Measurements from ENCODE around the gene AHSG. TPM values are rescaled to one million over a fixed set of nuclear protein-coding genes. Genes with fewer than 3 reads are reported as not detected.

Gene AHSG
- total and polyA plus RNA-seq, 2 donors (not counting 1 experiment from before 2014, with no cell fraction given), result not detected

GRCh38 chr3:186590580-186591295 lies 22.1 kb upstream of the AHSG start:
- H3K9me3 ChIP-seq (ENCODE audit: control extremely low read depth in 1 of 3, control insufficient read depth in 2 of 3, insufficient read depth in 1 of 3, low read length in 2 of 3), result no peaks in the 10 kb centered on the region
- CTCF ChIA-PET, result interaction anchor here (1.7 to 2.1 kb wide), 2 partner anchors 25 to 647 kb away, joined by 3 to 9 read pairs; no protein-coding TSS in a partner anchor
- no peaks in the 10 kb centered on the region for H3K79me2 ChIP-seq (ENCODE audit: control insufficient read depth, insufficient read depth, low read length)
- no peak for ATAC-seq (ENCODE audit: low read depth)
- H3K4me2 ChIP-seq (replicated peaks; ENCODE audit: low read depth, low read length, poor library complexity, severe bottlenecking), result no peak overlapping the region
- H3K4me3 ChIP-seq (ENCODE audit: control extremely low read depth in 1 of 5, extremely low read depth in 1 of 5, insufficient read depth in 1 of 5, low read depth in 2 of 5, low read length in 4 of 5), result no peak overlapping the region
- no peak overlapping the region for H3K4me3 Mint-ChIP-seq
- no peaks in the 10 kb centered on the region for H3K4me1 Mint-ChIP-seq
- POLR2A ChIA-PET, result no interaction called here
- H3K9me3 Mint-ChIP-seq (ENCODE audit: insufficient read depth), result no peaks in the 10 kb centered on the region
- DNase-seq, result no peak
- no peak overlapping the region for H3K9ac ChIP-seq (ENCODE audit: low read length)
- no peaks in the 10 kb centered on the region for H4K20me1 ChIP-seq (ENCODE audit: control insufficient read depth, insufficient read depth, low read length, poor library complexity, severe bottlenecking)
- H3K27ac ChIP-seq (ENCODE audit: low read length in 2 of 2), result no peak overlapping the region
- TF ChIP-seq EZH2 (IDR thresholded peaks at IDR 0.05; ENCODE audit: borderline replicate concordance, insufficient read depth, low read depth, low read length, poor library complexity, severe bottlenecking), result no peak
- TF ChIP-seq CTCF (IDR thresholded peaks at IDR 0.05), result no peak
- no peak overlapping the region for H3K27ac Mint-ChIP-seq
- no peaks in the 10 kb centered on the region for H3K27me3 Mint-ChIP-seq
- H3K36me3 ChIP-seq (replicated peaks in 1 of 2; ENCODE audit: control extremely low read depth in 1 of 2, control insufficient read depth in 1 of 2, extremely low read depth in 1 of 2, insufficient read depth in 2 of 2, low read length in 1 of 2), result peaks cover 3 to 5% of the 10 kb centered on the region in 2 experiments
- 92% methylated on average over 4 of the region's 7 CpGs for WGBS (ENCODE audit: insufficient coverage)
- H3K4me1 ChIP-seq (ENCODE audit: control insufficient read depth in 2 of 2, insufficient read depth in 2 of 2, low read length in 2 of 2), result no peaks in the 10 kb centered on the region
- no peaks in the 10 kb centered on the region for H3K27me3 ChIP-seq (replicated peaks in 1 of 4; ENCODE audit: control extremely low read depth in 1 of 4, control insufficient read depth in 3 of 4, insufficient read depth in 4 of 4, low read length in 3 of 4)
- intact Hi-C loops (cut with micrococcal nuclease), result no loop called here
- no peak overlapping the region for H2AFZ ChIP-seq (ENCODE audit: insufficient read depth, low read depth, low read length, poor library complexity, severe bottlenecking)

- H3K27ac Mint-ChIP-seq, result no peak overlapping the region
- ChIA-PET CTCF (no interaction called here), POLR2A (no interaction called here)
- 93% methylated on average over 2 of the region's 4 CpGs for WGBS (ENCODE audit: insufficient coverage)
- TF ChIP-seq EZH2 (IDR thresholded peaks at IDR 0.05; ENCODE audit: borderline replicate concordance, insufficient read depth, low read depth, low read length, poor library complexity, severe bottlenecking) (no peak), CTCF (IDR thresholded peaks at IDR 0.05) (no peak)
- Histone ChIP-seq H3K79me2 (ENCODE audit: control insufficient read depth, insufficient read depth, low read length) (no peaks in the 10 kb centered on the region), H3K4me1 (ENCODE audit: control insufficient read depth in 2 of 2, insufficient read depth in 2 of 2, low read length in 2 of 2) (no peaks in the 10 kb centered on the region), H3K36me3 (replicated peaks in 1 of 2; ENCODE audit: control extremely low read depth in 1 of 2, control insufficient read depth in 1 of 2, extremely low read depth in 1 of 2, insufficient read depth in 2 of 2, low read length in 1 of 2) (no peaks in the 10 kb centered on the region), H3K27ac (ENCODE audit: low read length in 2 of 2) (no peak overlapping the region), H3K4me2 (replicated peaks; ENCODE audit: low read depth, low read length, poor library complexity, severe bottlenecking) (no peak overlapping the region), H4K20me1 (ENCODE audit: control insufficient read depth, insufficient read depth, low read length, poor library complexity, severe bottlenecking) (no peaks in the 10 kb centered on the region), H3K4me3 (ENCODE audit: control extremely low read depth in 1 of 5, extremely low read depth in 1 of 5, insufficient read depth in 1 of 5, low read depth in 2 of 5, low read length in 4 of 5) (no peak overlapping the region), H3K9me3 (ENCODE audit: control extremely low read depth in 1 of 3, control insufficient read depth in 2 of 3, insufficient read depth in 1 of 3, low read length in 2 of 3) (no peaks in the 10 kb centered on the region), H3K9ac (ENCODE audit: low read length) (no peak overlapping the region), H2AFZ (ENCODE audit: insufficient read depth, low read depth, low read length, poor library complexity, severe bottlenecking) (no peak overlapping the region), H3K27me3 (replicated peaks in 1 of 4; ENCODE audit: control extremely low read depth in 1 of 4, control insufficient read depth in 3 of 4, insufficient read depth in 4 of 4, low read length in 3 of 4) (no peaks in the 10 kb centered on the region)
- H3K4me1 Mint-ChIP-seq, result no peaks in the 10 kb centered on the region
- no peak overlapping the region for H3K4me3 Mint-ChIP-seq
- no peaks in the 10 kb centered on the region for H3K9me3 Mint-ChIP-seq (ENCODE audit: insufficient read depth)
- DNase-seq, result no peak
- ATAC-seq (ENCODE audit: low read depth), result no peak
- peaks cover 5% of the 10 kb centered on the region for H3K27me3 Mint-ChIP-seq
- intact Hi-C loops (cut with micrococcal nuclease), result no loop called here
Measured at GRCh38 chr3:186592682-186593081, 20.2 kb upstream of the AHSG start.

All from B cell (primary cell).